Measurements from ENCODE around the gene TDRD10.
"Not testable (repeated sequence)": the region's sequence is repeated elsewhere in the genome, so short reads cannot be mapped to it uniquely, and the experiment has no call there.

Gene TDRD10

GRCh38 chr1:154521695-154522094 is 19.7 kb downstream of the TDRD10 start:
- peaks cover 76% of the 10 kb centered on the region for H3K27me3 ChIP-seq (ENCODE audit: insufficient read depth, low read depth, severe bottlenecking)
- H3K4me3 ChIP-seq (ENCODE audit: low read depth, low read length), result no peak overlapping the region
- no peak overlapping the region for H3K27ac ChIP-seq
- no peak for DNase-seq
- no peaks in the 10 kb centered on the region for H3K36me3 ChIP-seq
- H3K9me3 ChIP-seq (ENCODE audit: severe bottlenecking), result peaks cover 8% of the 10 kb centered on the region
- TF ChIP-seq CTCF (IDR thresholded peaks at IDR 0.05; ENCODE audit: low read depth, low read length), result no peak

DNA sequence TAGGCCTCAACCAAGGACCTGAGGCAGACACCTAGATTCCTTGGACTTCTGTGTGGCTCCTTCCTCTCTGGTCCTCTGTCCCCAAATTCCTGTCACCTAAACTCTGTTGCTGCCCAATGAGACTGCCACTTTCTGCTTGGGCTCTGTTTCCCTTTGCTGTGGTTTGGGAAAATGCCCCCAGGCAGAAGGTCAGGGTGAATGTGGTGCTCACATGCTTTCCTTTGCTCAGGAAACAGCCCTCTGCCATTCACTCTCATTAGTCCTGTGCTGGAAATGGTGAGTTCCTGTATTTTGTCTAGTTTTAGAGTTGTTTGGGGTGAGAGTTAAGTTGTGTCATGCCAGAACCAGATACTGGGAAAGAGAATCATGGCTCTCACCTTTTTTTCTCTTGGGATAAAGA is 22.9 kb downstream of the TDRD10 start:
- no peak overlapping the region for H3K4me3 ChIP-seq (ENCODE audit: low read depth, low read length)
- H3K36me3 ChIP-seq, result no peaks in the 10 kb centered on the region
- H3K27ac ChIP-seq, result no peak overlapping the region
- DNase-seq, result no peak
- H3K9me3 ChIP-seq (ENCODE audit: severe bottlenecking), result peaks cover 8% of the 10 kb centered on the region
- no peak for TF ChIP-seq CTCF (IDR thresholded peaks at IDR 0.05; ENCODE audit: low read depth, low read length)
- peaks cover 93% of the 10 kb centered on the region for H3K27me3 ChIP-seq (ENCODE audit: insufficient read depth, low read depth, severe bottlenecking)

DNA sequence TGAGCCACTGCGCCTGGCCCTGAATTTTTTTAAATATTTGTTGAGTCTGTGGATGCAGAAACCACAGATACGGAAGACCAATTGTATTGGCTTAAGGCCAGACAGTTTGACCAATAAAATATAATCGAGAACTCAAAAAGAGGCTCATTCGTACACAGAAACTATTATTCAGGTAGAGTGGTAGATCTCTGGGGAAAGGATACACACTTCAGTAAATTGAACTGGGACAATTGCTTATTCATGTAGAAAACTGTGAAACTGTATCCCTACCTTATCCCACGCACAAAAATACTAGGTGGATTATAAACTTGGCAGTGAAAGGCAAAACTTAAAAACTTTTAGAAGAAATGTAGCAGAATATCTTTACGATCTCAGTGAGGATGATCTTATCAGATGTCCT is 25.2 kb downstream of the TDRD10 start:
- peaks cover 19% of the 10 kb centered on the region for H3K9me3 ChIP-seq (ENCODE audit: severe bottlenecking)
- H3K36me3 ChIP-seq, result no peaks in the 10 kb centered on the region
- H3K4me3 ChIP-seq (ENCODE audit: low read depth, low read length), result no peak overlapping the region
- H3K27me3 ChIP-seq (ENCODE audit: insufficient read depth, low read depth, severe bottlenecking), result peaks cover 91% of the 10 kb centered on the region
- no peak for TF ChIP-seq CTCF (IDR thresholded peaks at IDR 0.05; ENCODE audit: low read depth, low read length)
- no peak overlapping the region for H3K27ac ChIP-seq
- DNase-seq, result no peak

GRCh38 chr1:154529308-154529707 is 27.3 kb downstream of the TDRD10 start:
- Histone ChIP-seq H3K9me3 (ENCODE audit: severe bottlenecking) (peaks cover 11% of the 10 kb centered on the region), H3K27ac (no peak overlapping the region), H3K4me3 (ENCODE audit: low read depth, low read length) (no peak overlapping the region), H3K36me3 (no peaks in the 10 kb centered on the region), H3K27me3 (ENCODE audit: insufficient read depth, low read depth, severe bottlenecking) (peaks cover 82% of the 10 kb centered on the region)
- DNase-seq, result no peak
- no peak for TF ChIP-seq CTCF (IDR thresholded peaks at IDR 0.05; ENCODE audit: low read depth, low read length)

DNA sequence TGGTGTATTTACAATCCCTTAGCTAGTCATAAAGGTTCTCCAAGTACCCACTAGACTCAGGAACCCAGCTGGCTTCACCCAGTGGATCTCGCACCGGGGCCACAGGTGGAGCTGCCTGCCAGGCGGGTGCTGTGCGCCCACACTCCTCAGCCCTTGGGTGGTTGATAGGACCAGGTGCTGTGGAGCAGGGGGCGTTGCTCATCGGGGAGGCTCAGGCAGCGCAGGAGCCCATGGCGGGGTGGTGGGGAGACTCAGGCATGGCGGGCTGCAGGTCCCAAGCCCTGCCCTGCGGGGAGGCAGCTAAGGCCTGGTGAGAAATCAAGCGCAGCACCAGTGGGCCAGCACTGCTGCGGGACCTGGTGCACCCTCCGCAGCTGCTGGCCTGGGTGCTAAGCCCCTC is 29.9 kb downstream of the TDRD10 start:
- not testable (repeated sequence) for DNase-seq; H3K27ac ChIP-seq; H3K36me3 ChIP-seq; H3K4me3 ChIP-seq (ENCODE audit: low read depth, low read length)
- peaks cover 88% of the 10 kb centered on the region for H3K27me3 ChIP-seq (ENCODE audit: insufficient read depth, low read depth, severe bottlenecking)
- peaks cover 11% of the 10 kb centered on the region for H3K9me3 ChIP-seq (ENCODE audit: severe bottlenecking)

GRCh38 chr1:154533952-154534844 is 32.2 kb downstream of the TDRD10 start:
- TF ChIP-seq CTCF (IDR thresholded peaks at IDR 0.05; ENCODE audit: low read depth, low read length), result peak; percentile 99
- peaks cover 11% of the 10 kb centered on the region for H3K9me3 ChIP-seq (ENCODE audit: severe bottlenecking)
- no peaks in the 10 kb centered on the region for H3K36me3 ChIP-seq
- H3K4me3 ChIP-seq (ENCODE audit: low read depth, low read length), result no peak overlapping the region
- peak; percentile 86 for DNase-seq
- no peak overlapping the region for H3K27ac ChIP-seq
- H3K27me3 ChIP-seq (ENCODE audit: insufficient read depth, low read depth, severe bottlenecking), result peaks cover 90% of the 10 kb centered on the region
